GM12892 (cell line): ENCODE results near the gene CFAP97D2.

Experiments
- POLR2A ChIP-seq: IDR thresholded peaks from 2 replicates; pipeline ENCODE4 v1.6.1; 2011; ENCODE audit warnings: low read depth, low read length, control low read depth
- POLR2AphosphoS5 ChIP-seq: IDR thresholded peaks from 2 replicates; pipeline ENCODE4 v1.6.1; 2011; ENCODE audit warnings: low read depth, low read length, control low read depth

DNA sequence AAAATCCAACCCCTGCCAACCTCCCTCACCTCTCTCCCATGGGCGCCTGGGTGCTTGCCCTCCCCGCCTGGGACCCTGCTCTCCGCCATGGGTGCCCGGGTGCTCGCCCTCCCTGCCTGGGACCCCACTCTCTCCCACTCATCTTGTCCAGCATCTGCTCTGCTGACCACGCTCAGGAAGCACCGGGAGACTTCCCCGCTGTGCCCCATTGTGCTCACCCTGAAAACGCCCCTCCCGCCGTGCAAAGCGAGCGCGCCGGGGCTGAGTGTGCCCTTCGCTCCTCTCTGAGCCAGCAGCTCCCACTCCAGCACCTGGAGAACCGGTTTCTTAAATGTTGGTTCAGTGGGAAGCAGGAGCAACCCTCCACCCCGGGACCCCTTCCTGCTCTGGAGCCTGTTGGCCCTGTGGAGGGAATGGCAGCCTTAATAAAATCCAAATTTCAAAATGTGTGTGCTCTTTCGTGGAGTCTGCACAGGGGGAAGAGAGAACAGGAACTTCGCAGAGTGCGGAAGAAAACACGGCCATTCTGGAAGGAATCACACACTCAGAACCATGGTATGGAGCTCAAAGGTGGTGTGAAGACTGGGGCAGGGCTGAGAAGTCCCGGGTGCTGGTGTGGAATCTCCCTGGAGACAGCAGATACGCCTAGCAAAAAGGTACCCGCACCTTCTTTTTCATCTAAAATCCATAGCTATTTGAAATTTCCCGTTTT lies 32.5 kb downstream of the CFAP97D2 start:
- TF ChIP-seq POLR2A: no peak
- no peak for TF ChIP-seq POLR2AphosphoS5
